OCI-LY7 (cell line): Measurements from ENCODE around the gene DOCK4. TPM values are rescaled to one million over a fixed set of nuclear protein-coding genes. Genes with fewer than 3 reads are reported as not detected.

Source experiments
- BruUV-seq: library from RNA; stranded (reverse); fragments of 400-500 nt; replicated peaks from 2 replicates; lab custom pipeline; 2021; lab: Mats Ljungman, UMichigan
- CTCF ChIA-PET: fragments of 300-600 bp; sonication (Branson Sonifier 250); formaldehyde crosslinking; loops from one replicate; lab custom pipeline; 2022; ENCODE audit warnings: antibody characterized with exemption; ENCODE audit not compliant: unreplicated experiment; lab: Charles Lee
- POLR2A ChIA-PET: fragments of 300-600 bp; sonication (Branson Sonifier 250); formaldehyde crosslinking; loops from one replicate; lab custom pipeline; 2022; ENCODE audit warnings: antibody characterized with exemption; lab: Charles Lee
- DNase-seq: peaks from one replicate; pipeline ENCODE4 v3.0.0-alpha.2; 2015; ENCODE audit warnings: low spot score
- H2AFZ ChIP-seq: fragments of 200-600 bp; sonication (generic), shearing (Covaris generic); 2 replicates; pipeline ENCODE4 v1.6.1; 2014; ENCODE audit warnings: mild to moderate bottlenecking, antibody characterized with exemption, low read length, moderate library complexity
- H3K27ac ChIP-seq: fragments of 200-600 bp; sonication (generic); 2 replicates; pipeline ENCODE4 v1.5.1; 2014; ENCODE audit warnings: mixed run types, low read depth, mild to moderate bottlenecking, moderate library complexity, low read length, inconsistent platforms; ENCODE audit not compliant: poor library complexity, severe bottlenecking
- H3K36me3 ChIP-seq: fragments of 200-600 bp; sonication (generic); 2 replicates; pipeline ENCODE4 v1.6.1; 2014; ENCODE audit warnings: mild to moderate bottlenecking, antibody characterized with exemption, low read length, moderate library complexity, mixed read lengths; ENCODE audit not compliant: insufficient read depth
- H3K4me1 ChIP-seq: fragments of 200-600 bp; sonication (generic); 2 replicates; pipeline ENCODE4 v1.5.1; 2014; ENCODE audit warnings: mild to moderate bottlenecking, low read length; ENCODE audit not compliant: insufficient read depth, poor library complexity, severe bottlenecking
- H3K4me2 ChIP-seq: fragments of 200-600 bp; sonication (generic); 2 replicates; pipeline ENCODE4 v1.6.1; 2014; ENCODE audit warnings: mild to moderate bottlenecking, low read length
- H3K4me3 ChIP-seq: fragments of 200-600 bp; sonication (generic); 2 replicates; pipeline ENCODE4 v1.5.1; 2014; ENCODE audit warnings: mild to moderate bottlenecking, low read depth, low read length; ENCODE audit not compliant: poor library complexity, severe bottlenecking
- H3K79me2 ChIP-seq: fragments of 200-600 bp; sonication (generic); 2 replicates; pipeline ENCODE4 v1.6.1; 2016; ENCODE audit warnings: low read depth, mild to moderate bottlenecking, low read length, moderate library complexity, mixed read lengths; ENCODE audit not compliant: insufficient read depth
- H3K9me2 ChIP-seq: fragments of 200-600 bp; sonication (generic); 2 replicates; pipeline ENCODE4 v1.6.1; 2016; ENCODE audit warnings: mild to moderate bottlenecking, low read length, mixed read lengths; ENCODE audit not compliant: insufficient read depth
- H3K9me3 ChIP-seq: fragments of 200-600 bp; sonication (generic); 2 replicates; pipeline ENCODE4 v1.6.1; 2014; ENCODE audit warnings: mild to moderate bottlenecking, mixed run types, low read length, mixed read lengths
- H4K20me1 ChIP-seq: fragments of 200-600 bp; sonication (generic); 2 replicates; pipeline ENCODE4 v1.6.1; 2014; ENCODE audit warnings: mild to moderate bottlenecking, antibody characterized with exemption, low read length, moderate library complexity, mixed read lengths; ENCODE audit not compliant: insufficient read depth
- EZH2phosphoT487 ChIP-seq: fragments of 200-600 bp; sonication (generic); IDR thresholded peaks from 2 replicates; pipeline ENCODE4 v1.6.1; 2018; ENCODE audit warnings: low read depth, borderline replicate concordance, mild to moderate bottlenecking, mixed run types, antibody characterized with exemption, low read length, moderate library complexity, mixed read lengths
- intact Hi-C: fragments of 100-400 bp; cut with micrococcal nuclease; formaldehyde crosslinking; loops from one replicate; pipeline ENCODE4 v1.10.0; 2022; ENCODE audit not compliant: unreplicated experiment
- total RNA-seq, 2 experiments: library from RNA; depleted of rRNA in 1 of 2; stranded (reverse); fragments of >200 nt in 1 of 2; shearing (Covaris generic) in 1 of 2; gene quantifications; 2 replicates each; pipeline ENCODE4 v1.2.3, GENCODE V29; 2014 to 2022
- TF ChIP-seq, protein P1 (sequence below): fragments of 200-600 bp; sonication (generic); conservative IDR thresholded peaks from 2 replicates; pipeline ENCODE4 v1.5.1; 2014; ENCODE audit warnings: mild to moderate bottlenecking, antibody characterized with exemption, low read length, moderate library complexity, mixed read lengths

DOCK4 gene
- total RNA-seq, 2 experiments from 2014 or later: 0.91 to 4.9 TPM

DNA sequence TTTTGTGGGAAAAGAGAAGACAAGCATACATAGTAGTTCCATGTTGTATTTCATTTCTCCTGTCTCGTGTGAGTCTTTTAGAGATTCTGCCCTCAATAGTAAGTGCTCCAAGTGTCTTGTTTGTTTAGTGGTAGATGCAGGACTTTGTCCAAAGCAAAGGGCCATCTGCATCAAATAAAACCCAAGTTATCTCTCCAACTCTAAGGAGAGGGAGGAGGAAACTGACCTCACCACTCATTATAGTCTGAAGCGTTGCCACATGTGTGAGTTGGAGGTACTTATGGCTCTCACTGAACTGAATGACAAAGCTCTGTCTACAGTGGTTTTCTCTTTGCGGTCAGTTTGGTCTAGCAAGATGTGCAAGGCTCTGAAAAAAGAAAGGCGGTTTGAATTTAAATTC lies 272.6 kb downstream of the DOCK4 start:
- no peak overlapping the region for H3K27ac ChIP-seq
- no TSS peak for BruUV-seq
- H2AFZ ChIP-seq: no peak overlapping the region
- no peak for DNase-seq
- POLR2A ChIA-PET: no interaction called here
- no peaks in the 10 kb centered on the region for H3K9me3 ChIP-seq
- H3K9me2 ChIP-seq: no peaks in the 10 kb centered on the region
- CTCF ChIA-PET: no interaction called here
- H3K4me1 ChIP-seq: no peaks in the 10 kb centered on the region
- H3K36me3 ChIP-seq: no peaks in the 10 kb centered on the region
- no peaks in the 10 kb centered on the region for H4K20me1 ChIP-seq
- no peaks in the 10 kb centered on the region for H3K79me2 ChIP-seq
- no peak overlapping the region for H3K4me2 ChIP-seq
- intact Hi-C loops: no loop called here
- TF ChIP-seq, protein P1, sequence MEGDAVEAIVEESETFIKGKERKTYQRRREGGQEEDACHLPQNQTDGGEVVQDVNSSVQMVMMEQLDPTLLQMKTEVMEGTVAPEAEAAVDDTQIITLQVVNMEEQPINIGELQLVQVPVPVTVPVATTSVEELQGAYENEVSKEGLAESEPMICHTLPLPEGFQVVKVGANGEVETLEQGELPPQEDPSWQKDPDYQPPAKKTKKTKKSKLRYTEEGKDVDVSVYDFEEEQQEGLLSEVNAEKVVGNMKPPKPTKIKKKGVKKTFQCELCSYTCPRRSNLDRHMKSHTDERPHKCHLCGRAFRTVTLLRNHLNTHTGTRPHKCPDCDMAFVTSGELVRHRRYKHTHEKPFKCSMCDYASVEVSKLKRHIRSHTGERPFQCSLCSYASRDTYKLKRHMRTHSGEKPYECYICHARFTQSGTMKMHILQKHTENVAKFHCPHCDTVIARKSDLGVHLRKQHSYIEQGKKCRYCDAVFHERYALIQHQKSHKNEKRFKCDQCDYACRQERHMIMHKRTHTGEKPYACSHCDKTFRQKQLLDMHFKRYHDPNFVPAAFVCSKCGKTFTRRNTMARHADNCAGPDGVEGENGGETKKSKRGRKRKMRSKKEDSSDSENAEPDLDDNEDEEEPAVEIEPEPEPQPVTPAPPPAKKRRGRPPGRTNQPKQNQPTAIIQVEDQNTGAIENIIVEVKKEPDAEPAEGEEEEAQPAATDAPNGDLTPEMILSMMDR: no peak
- no peak for TF ChIP-seq EZH2phosphoT487
- no peak overlapping the region for H3K4me3 ChIP-seq

DNA sequence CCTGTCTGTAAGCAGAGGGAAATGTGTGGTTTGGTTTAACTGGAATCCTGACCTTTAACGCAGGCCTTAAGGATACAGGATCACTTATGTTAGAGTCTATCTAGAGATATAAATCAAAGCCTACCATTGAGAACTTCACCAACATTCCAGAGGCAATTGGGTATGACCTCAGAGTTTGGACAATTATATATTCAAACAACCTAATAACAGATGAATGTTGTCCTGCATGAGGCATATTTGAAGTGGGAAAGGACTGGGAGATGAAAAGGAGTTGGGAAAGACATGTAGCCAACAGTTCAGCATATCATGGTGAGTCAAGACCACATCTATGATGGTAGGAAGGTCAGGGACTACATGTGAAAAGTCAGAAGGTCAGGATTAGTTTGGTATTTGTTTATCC lies 274.2 kb downstream of the DOCK4 start:
- H3K9me2 ChIP-seq: no peaks in the 10 kb centered on the region
- H3K36me3 ChIP-seq: no peaks in the 10 kb centered on the region
- DNase-seq: no peak
- CTCF ChIA-PET: no interaction called here
- H2AFZ ChIP-seq: no peak overlapping the region
- no peaks in the 10 kb centered on the region for H3K79me2 ChIP-seq
- no peak overlapping the region for H3K4me2 ChIP-seq
- intact Hi-C loops: no loop called here
- TF ChIP-seq, protein P1: no peak
- TF ChIP-seq EZH2phosphoT487: no peak
- POLR2A ChIA-PET: no interaction called here
- no peaks in the 10 kb centered on the region for H4K20me1 ChIP-seq
- H3K27ac ChIP-seq: no peak overlapping the region
- no peaks in the 10 kb centered on the region for H3K4me1 ChIP-seq
- no peaks in the 10 kb centered on the region for H3K9me3 ChIP-seq
- BruUV-seq: no TSS peak
- no peak overlapping the region for H3K4me3 ChIP-seq

DNA sequence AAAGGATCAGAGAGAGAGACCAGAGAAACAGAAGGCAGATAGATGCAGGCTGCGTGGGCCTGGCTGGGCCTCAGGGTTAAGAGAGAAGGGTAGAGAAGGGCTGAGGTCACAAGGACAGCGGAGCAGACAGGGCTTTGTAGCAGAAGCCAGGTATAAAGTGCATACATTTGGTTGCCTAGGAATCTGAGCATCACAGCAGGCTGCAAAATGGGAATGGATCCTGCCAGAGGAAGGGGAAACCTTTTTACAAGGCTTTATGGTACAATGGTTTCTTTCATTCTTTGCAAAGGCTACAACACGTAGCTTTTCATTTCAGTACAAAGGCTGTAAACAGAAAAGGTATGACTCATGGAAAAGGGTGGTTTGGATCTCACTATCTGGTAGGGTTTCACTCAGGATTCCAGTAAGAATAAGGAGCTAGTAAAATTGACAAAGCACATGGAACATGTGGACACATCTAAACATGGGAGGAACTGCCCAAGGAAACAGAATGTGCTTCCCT lies 275.1 kb downstream of the DOCK4 start:
- no peaks in the 10 kb centered on the region for H3K36me3 ChIP-seq
- no peak for DNase-seq
- no TSS peak for BruUV-seq
- ChIA-PET CTCF (no interaction called here), POLR2A (no interaction called here)
- H3K4me1 ChIP-seq: no peaks in the 10 kb centered on the region
- H3K27ac ChIP-seq: no peak overlapping the region
- no peak overlapping the region for H3K4me3 ChIP-seq
- H2AFZ ChIP-seq: no peak overlapping the region
- intact Hi-C loops: no loop called here
- H3K9me3 ChIP-seq: no peaks in the 10 kb centered on the region
- no peaks in the 10 kb centered on the region for H3K9me2 ChIP-seq
- H3K4me2 ChIP-seq: no peak overlapping the region
- no peaks in the 10 kb centered on the region for H3K79me2 ChIP-seq
- TF ChIP-seq, protein P1: no peak
- TF ChIP-seq EZH2phosphoT487: no peak
- H4K20me1 ChIP-seq: no peaks in the 10 kb centered on the region
